SJSA1 (cell line): ENCODE measurements around the gene ACSF3. TPM values are rescaled to one million over a fixed set of nuclear protein-coding genes. Genes with fewer than 3 reads are reported as not detected.

ENCODE experiments used
- DNase-seq, 2 experiments: peaks; one replicate each; pipeline ENCODE4 v3.0.0-alpha.2; 2015 to 2020; ENCODE audit warnings: low spot score in 2 of 2, low read depth in 1 of 2
- H3K27ac ChIP-seq: fragments of 250-450 bp; sonication (Bioruptor Pico); 2 replicates; pipeline ENCODE4 v1.5.1; 2020; ENCODE audit warnings: mild to moderate bottlenecking, moderate library complexity
- H3K27me3 ChIP-seq: fragments of 250-450 bp; sonication (Bioruptor Pico); replicated peaks from 2 replicates; pipeline ENCODE4 v1.5.1; 2020; ENCODE audit warnings: mild to moderate bottlenecking, moderate library complexity
- H3K36me3 ChIP-seq: fragments of 250-450 bp; sonication (Bioruptor Pico); 2 replicates; pipeline ENCODE4 v1.5.1; 2020; ENCODE audit warnings: mild to moderate bottlenecking
- H3K4me1 ChIP-seq: fragments of 250-450 bp; sonication (Bioruptor Pico); replicated peaks from 2 replicates; pipeline ENCODE4 v1.6.1; 2021; ENCODE audit warnings: mild to moderate bottlenecking
- H3K4me3 ChIP-seq: fragments of 250-450 bp; sonication (Bioruptor Pico); 2 replicates; pipeline ENCODE4 v1.5.1; 2020; ENCODE audit warnings: mild to moderate bottlenecking
- H3K9me3 ChIP-seq: fragments of 250-450 bp; sonication (Bioruptor Pico); replicated peaks from 2 replicates; pipeline ENCODE4 v1.5.1; 2020; ENCODE audit warnings: mild to moderate bottlenecking
- total RNA-seq: library from RNA; depleted of rRNA; stranded (reverse); fragments of >200 nt; shearing (Covaris generic); gene quantifications from 2 replicates; pipeline ENCODE4 v1.2.3, GENCODE V29; 2014

The ACSF3 gene
- total RNA-seq, 1 experiment from 2014 or later: 31.7 TPM

DNA sequence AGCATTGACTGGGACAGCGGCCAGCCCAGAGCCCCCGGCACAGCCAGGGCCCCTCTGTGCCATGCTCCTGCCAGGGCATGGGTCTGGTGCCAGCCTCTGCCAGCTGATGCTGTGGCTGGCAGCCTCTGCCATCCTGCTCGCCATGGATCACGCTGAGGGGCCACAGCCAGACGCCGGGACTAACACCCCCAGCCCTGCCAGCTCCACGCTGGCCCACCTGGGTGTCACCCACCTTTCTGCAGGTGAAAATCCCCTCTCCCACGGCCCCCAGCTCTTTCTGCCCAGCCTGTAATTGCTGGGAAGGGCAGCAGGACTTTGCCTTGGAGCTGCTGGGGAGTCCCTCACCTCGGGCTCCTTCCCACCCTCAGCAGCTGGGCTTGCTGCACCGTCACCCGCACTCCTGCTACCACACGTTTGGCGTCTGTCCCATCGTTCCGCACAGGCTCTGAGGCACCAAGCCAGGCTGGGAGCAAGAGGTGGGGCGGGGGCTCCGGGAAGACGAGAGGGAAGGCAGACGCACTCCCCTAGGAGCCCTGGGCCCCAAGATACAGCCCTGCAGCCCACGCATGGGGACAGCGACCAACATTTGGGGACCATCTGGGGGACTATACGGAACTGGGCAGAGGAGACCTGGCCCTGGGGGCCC lies 42.0 kb upstream of the ACSF3 start:
- no peaks in the 10 kb centered on the region for H3K36me3 ChIP-seq
- no peaks in the 10 kb centered on the region for H3K9me3 ChIP-seq
- H3K4me1 ChIP-seq: peaks cover 16% of the 10 kb centered on the region
- peaks cover 78% of the 10 kb centered on the region for H3K27me3 ChIP-seq
- no peak overlapping the region for H3K4me3 ChIP-seq
- DNase-seq: no peak
- no peak overlapping the region for H3K27ac ChIP-seq

- Histone ChIP-seq H3K4me1 (peaks cover 16% of the 10 kb centered on the region), H3K27me3 (peaks cover 82% of the 10 kb centered on the region), H3K9me3 (no peaks in the 10 kb centered on the region), H3K27ac (no peak overlapping the region), H3K4me3 (peak overlapping the region; percentile 19), H3K36me3 (no peaks in the 10 kb centered on the region)
- DNase-seq: peak in 1 of 2 experiments; percentile 13
Measured at GRCh38 chr16:89052191-89052889, 41.3 kb upstream of the ACSF3 start.

GRCh38 chr16:89052890-89053724 lies 40.5 kb upstream of the ACSF3 start:
- H3K36me3 ChIP-seq: no peaks in the 10 kb centered on the region
- peaks cover 16% of the 10 kb centered on the region for H3K4me1 ChIP-seq
- peak in 1 of 2 experiments; percentile 17 for DNase-seq
- peak overlapping the region; percentile 19 for H3K4me3 ChIP-seq
- no peak overlapping the region for H3K27ac ChIP-seq
- H3K9me3 ChIP-seq: no peaks in the 10 kb centered on the region
- peaks cover 82% of the 10 kb centered on the region for H3K27me3 ChIP-seq

GRCh38 chr16:89053725-89054029 lies 40.0 kb upstream of the ACSF3 start:
- no peak for DNase-seq
- no peak overlapping the region for H3K4me3 ChIP-seq
- no peak overlapping the region for H3K27ac ChIP-seq
- H3K4me1 ChIP-seq: peaks cover 16% of the 10 kb centered on the region
- no peaks in the 10 kb centered on the region for H3K36me3 ChIP-seq
- H3K9me3 ChIP-seq: no peaks in the 10 kb centered on the region
- H3K27me3 ChIP-seq: peaks cover 77% of the 10 kb centered on the region

- no peaks in the 10 kb centered on the region for H3K36me3 ChIP-seq
- no peak for DNase-seq
- peaks cover 16% of the 10 kb centered on the region for H3K4me1 ChIP-seq
- no peak overlapping the region for H3K4me3 ChIP-seq
- no peaks in the 10 kb centered on the region for H3K9me3 ChIP-seq
- H3K27ac ChIP-seq: no peak overlapping the region
- H3K27me3 ChIP-seq: peaks cover 75% of the 10 kb centered on the region
Measured at GRCh38 chr16:89054261-89054661, 39.4 kb upstream of the ACSF3 start.

DNA sequence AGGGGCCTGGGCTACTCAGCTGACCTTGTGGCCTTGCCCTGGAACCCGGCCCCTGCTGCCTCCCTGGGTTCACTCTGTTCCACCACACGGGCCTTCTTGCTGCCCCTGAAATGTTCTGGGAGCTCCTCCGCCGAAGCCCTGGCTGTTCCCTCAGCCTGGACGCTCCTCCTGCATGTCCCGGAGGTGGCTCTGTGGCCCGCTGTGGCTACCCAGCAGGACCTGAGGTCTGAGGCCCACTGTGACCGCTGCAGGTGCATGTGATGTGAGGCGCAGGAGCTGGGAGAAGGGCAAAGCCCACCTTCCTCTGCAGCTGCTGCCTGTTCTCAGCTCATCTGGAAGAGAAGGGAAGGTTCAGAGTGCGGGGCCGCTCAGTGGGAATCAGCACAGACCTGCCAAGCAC lies 38.9 kb upstream of the ACSF3 start:
- Histone ChIP-seq H3K27me3 (peaks cover 73% of the 10 kb centered on the region), H3K9me3 (no peaks in the 10 kb centered on the region), H3K4me1 (peaks cover 16% of the 10 kb centered on the region), H3K4me3 (no peak overlapping the region), H3K36me3 (no peaks in the 10 kb centered on the region), H3K27ac (no peak overlapping the region)
- no peak for DNase-seq

- Histone ChIP-seq H3K4me3 (no peak overlapping the region), H3K27ac (no peak overlapping the region), H3K27me3 (peaks cover 72% of the 10 kb centered on the region), H3K36me3 (no peaks in the 10 kb centered on the region), H3K4me1 (peaks cover 16% of the 10 kb centered on the region), H3K9me3 (no peaks in the 10 kb centered on the region)
- no peak for DNase-seq
Measured at GRCh38 chr16:89055313-89055712, 38.3 kb upstream of the ACSF3 start.

GRCh38 chr16:89055894-89056555 lies 37.6 kb upstream of the ACSF3 start:
- no peak for DNase-seq
- Histone ChIP-seq H3K4me1 (peaks cover 16% of the 10 kb centered on the region), H3K4me3 (no peak overlapping the region), H3K9me3 (no peaks in the 10 kb centered on the region), H3K27me3 (peaks cover 74% of the 10 kb centered on the region), H3K27ac (no peak overlapping the region), H3K36me3 (no peaks in the 10 kb centered on the region)

DNA sequence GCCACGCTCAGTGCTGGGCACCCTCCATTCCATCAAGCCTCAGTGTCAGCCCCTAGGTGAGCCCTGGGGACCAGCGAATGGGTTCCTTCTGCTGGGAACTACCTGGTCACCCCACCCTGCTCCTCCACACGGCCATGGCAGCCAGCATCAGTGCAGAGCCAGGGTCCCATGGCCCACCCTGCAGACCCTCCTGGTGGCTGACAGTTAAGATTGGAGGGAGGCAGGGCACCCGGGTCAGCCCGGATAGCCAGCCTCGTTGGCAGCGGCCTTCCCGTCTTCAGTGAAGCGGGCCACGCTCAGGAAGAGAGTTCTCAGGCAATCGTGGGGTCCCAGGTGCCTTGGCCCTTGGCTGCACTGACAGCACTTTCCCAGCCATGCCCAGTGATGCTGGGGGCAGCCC lies 37.1 kb upstream of the ACSF3 start:
- Histone ChIP-seq H3K4me1 (peaks cover 16% of the 10 kb centered on the region), H3K27me3 (peaks cover 73% of the 10 kb centered on the region), H3K36me3 (no peaks in the 10 kb centered on the region), H3K9me3 (no peaks in the 10 kb centered on the region), H3K4me3 (no peak overlapping the region), H3K27ac (no peak overlapping the region)
- no peak for DNase-seq

DNA sequence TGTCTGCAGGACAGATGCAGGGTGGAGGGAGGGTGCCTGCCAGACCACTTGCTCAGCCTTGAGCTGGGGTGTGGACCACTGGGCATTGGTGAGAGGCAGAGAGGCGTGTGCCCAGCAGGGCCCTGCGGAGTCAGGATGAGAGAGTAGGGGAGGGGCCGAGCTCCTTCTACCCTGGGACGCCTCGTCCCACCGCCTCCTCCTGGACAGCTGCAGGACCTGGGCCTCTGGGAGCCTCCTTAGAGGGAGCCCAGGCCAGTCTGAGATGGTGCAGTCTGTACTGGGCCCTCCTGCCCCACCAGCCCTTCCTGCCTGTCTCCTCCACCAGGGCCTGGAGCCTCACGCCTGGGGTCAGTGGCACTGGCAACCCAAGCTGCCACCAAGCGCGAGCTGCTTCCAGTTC lies 35.9 kb upstream of the ACSF3 start:
- peaks cover 68% of the 10 kb centered on the region for H3K27me3 ChIP-seq
- no peak overlapping the region for H3K4me3 ChIP-seq
- DNase-seq: no peak
- H3K27ac ChIP-seq: no peak overlapping the region
- H3K9me3 ChIP-seq: no peaks in the 10 kb centered on the region
- no peaks in the 10 kb centered on the region for H3K36me3 ChIP-seq
- H3K4me1 ChIP-seq: peaks cover 7% of the 10 kb centered on the region

- Histone ChIP-seq H3K4me1 (no peaks in the 10 kb centered on the region), H3K4me3 (no peak overlapping the region), H3K27me3 (peaks cover 58% of the 10 kb centered on the region), H3K9me3 (no peaks in the 10 kb centered on the region), H3K27ac (no peak overlapping the region), H3K36me3 (no peaks in the 10 kb centered on the region)
- no peak for DNase-seq
Measured at GRCh38 chr16:89058812-89059211, 34.8 kb upstream of the ACSF3 start.

DNA sequence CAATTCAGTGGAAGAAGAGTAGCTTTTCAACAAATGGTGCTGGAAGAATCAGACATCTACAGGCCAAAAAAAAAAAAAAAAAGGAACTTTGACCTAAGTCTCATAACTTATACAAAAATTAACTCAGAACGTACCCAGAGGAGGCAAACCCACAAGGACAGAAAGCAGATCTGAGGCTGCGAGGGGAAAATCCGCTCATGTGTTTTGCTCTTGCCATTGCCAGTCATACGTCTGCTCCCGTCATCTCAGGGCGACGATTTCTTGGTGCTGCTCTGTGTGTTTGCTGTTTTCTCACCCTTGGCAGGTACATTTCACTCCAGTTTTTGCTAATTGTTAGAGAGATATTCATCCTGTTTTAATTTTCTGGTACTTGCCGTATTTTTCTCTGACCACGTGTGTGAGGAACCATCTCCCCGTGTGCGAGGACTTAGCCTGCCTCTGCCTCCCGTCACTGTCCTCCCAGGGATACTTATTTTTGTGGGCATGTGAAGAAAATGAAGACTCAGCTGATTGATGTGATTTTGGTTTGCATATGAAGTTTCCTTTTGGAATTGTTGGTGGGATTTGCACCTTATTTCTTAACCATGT lies 33.4 kb upstream of the ACSF3 start:
- Histone ChIP-seq H3K36me3 (no peaks in the 10 kb centered on the region), H3K27me3 (peaks cover 46% of the 10 kb centered on the region), H3K9me3 (no peaks in the 10 kb centered on the region), H3K4me1 (no peaks in the 10 kb centered on the region), H3K4me3 (no peak overlapping the region), H3K27ac (no peak overlapping the region)
- DNase-seq: no peak

GRCh38 chr16:89061086-89061485 lies 32.6 kb upstream of the ACSF3 start:
- Histone ChIP-seq H3K27me3 (peaks cover 46% of the 10 kb centered on the region), H3K9me3 (no peaks in the 10 kb centered on the region), H3K4me3 (no peak overlapping the region), H3K4me1 (no peaks in the 10 kb centered on the region), H3K36me3 (no peaks in the 10 kb centered on the region), H3K27ac (no peak overlapping the region)
- no peak for DNase-seq
